ENCODE data around the gene RNF157. TPM values are rescaled to one million over a fixed set of nuclear protein-coding genes. Genes with fewer than 3 reads are reported as not detected.
"Not testable (repeated sequence)": the region's sequence is repeated elsewhere in the genome, so short reads cannot be mapped to it uniquely, and the experiment has no call there.

The RNF157 gene
- total RNA-seq, 2 experiments from 2014 or later: 25.4 to 28.0 TPM

DNA sequence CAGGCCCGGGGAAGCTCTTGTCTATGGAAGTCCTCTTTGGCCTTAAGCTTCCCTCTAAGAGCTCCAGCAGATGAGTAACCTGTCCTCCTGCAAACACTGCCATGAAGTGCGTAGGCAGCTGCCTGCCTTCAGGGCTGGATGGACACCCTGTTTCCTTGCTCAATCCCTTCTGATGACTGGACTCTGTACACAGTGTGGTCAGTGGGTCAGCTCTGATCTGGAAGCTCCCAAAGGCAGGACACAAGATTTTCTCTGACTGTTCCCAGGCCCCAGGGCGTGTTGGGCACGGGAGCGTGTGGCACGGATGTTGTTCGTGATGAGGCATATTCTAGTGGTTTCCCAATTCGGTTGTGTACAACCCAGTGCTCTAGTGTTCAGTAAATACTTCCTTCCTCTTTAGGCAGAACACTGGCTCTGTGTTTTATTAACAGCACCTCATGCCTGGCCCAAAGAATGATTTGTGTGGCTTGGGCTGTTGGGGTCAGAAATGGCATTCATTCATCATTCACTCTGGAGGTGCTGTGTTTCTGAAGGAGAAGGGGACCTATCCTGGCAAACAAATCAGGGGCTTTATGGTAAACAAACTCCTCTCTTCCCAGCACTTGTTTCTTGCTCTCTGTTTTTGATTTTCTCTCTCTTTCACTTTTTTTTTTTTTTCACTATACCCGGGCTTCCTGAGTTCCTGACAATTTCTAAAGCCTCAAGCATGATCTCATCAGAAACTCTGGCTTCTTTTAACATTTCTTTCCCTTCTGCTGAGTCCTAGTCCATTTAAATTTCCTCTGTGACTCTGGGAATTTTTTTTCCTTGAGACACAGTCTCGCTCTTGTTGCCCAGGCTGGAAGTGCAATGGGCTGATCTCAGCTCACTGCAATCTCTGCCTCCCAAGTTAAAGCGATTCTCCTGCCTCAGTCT is 12.0 kb upstream of the RNF157 start:
- intact Hi-C loops (cut with micrococcal nuclease): no loop called here
- H3K36me3 Mint-ChIP-seq: no peaks in the 10 kb centered on the region
- ChIA-PET CTCF (interaction anchor here (0.6 to 4.9 kb wide), 5 partner anchors 27 to 186 kb away, joined by 4 to 20 read pairs (median 4); no protein-coding TSS in a partner anchor), POLR2A (interaction anchor here (0.8 to 4.9 kb wide), 6 partner anchors 9 to 61 kb away, joined by 3 to 24 read pairs (median 4); partner anchors contain the start of gene UBALD2)
- H3K4me1 Mint-ChIP-seq (ENCODE audit: low read depth): peaks cover 53% of the 10 kb centered on the region
- H3K27ac Mint-ChIP-seq: peak overlapping the region; percentile 83
- H3K9me3 Mint-ChIP-seq: peaks cover 3% of the 10 kb centered on the region
- DNase-seq: peak; percentile 61
- H3K27me3 Mint-ChIP-seq: no peaks in the 10 kb centered on the region
- peak overlapping the region; percentile 43 for H3K4me3 Mint-ChIP-seq

DNA sequence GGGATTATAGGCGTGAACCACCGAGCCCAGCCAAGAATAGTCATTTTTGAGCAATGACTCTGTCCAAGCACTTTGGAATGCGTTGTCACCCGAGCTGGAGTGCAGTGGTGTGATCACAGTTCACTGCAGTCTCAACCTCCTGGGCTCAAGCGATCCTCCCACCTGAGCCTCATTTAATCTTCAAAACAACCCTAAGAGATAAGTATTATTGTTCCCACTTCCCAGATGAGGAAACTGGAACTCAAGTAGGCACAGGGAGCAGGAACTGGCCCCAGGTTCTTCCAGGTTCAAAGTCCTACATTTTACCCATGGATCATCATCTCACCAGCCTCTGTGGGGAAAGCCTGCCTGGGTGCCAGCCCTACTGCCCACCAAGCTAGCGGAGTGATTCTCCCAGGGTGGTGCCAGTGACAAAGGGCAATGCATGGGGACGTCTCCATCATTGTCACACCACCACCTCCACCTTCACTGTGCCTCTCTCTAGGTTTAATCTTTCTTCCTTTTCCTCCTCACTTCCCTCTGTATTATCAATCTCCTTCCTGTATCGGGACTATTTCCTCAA is 11.3 kb upstream of the RNF157 start:
- H3K4me3 Mint-ChIP-seq: peak overlapping the region; percentile 43
- intact Hi-C loops (cut with micrococcal nuclease): no loop called here
- H3K27ac Mint-ChIP-seq: peak overlapping the region; percentile 83
- no peaks in the 10 kb centered on the region for H3K9me3 Mint-ChIP-seq
- peak; percentile 10 for DNase-seq
- ChIA-PET POLR2A (interaction anchor here (1.0 to 4.9 kb wide), 3 partner anchors 13 to 60 kb away, joined by 5 to 24 read pairs (median 7); partner anchors contain the start of gene UBALD2), CTCF (interaction anchor here (0.6 to 1.4 kb wide), 4 partner anchors 28 to 186 kb away, joined by 4 to 5 read pairs (median 4); no protein-coding TSS in a partner anchor)
- no peaks in the 10 kb centered on the region for H3K27me3 Mint-ChIP-seq
- no peaks in the 10 kb centered on the region for H3K36me3 Mint-ChIP-seq
- H3K4me1 Mint-ChIP-seq (ENCODE audit: low read depth): peaks cover 55% of the 10 kb centered on the region

GRCh38 chr17:76250141-76250540 is 9.8 kb upstream of the RNF157 start:
- ChIA-PET POLR2A (no interaction called here), CTCF (no interaction called here)
- no peaks in the 10 kb centered on the region for H3K27me3 Mint-ChIP-seq
- peak; percentile 5 for DNase-seq
- intact Hi-C loops (cut with micrococcal nuclease): no loop called here
- H3K36me3 Mint-ChIP-seq: no peaks in the 10 kb centered on the region
- no peaks in the 10 kb centered on the region for H3K9me3 Mint-ChIP-seq
- peaks cover 54% of the 10 kb centered on the region for H3K4me1 Mint-ChIP-seq (ENCODE audit: low read depth)
- H3K27ac Mint-ChIP-seq: no peak overlapping the region
- no peak overlapping the region for H3K4me3 Mint-ChIP-seq

GRCh38 chr17:76248013-76248782 is 7.9 kb upstream of the RNF157 start:
- peak; percentile 9 for DNase-seq
- Mint-ChIP-seq H3K36me3 (no peaks in the 10 kb centered on the region), H3K9me3 (no peaks in the 10 kb centered on the region), H3K4me1 (ENCODE audit: low read depth) (peaks cover 60% of the 10 kb centered on the region), H3K27me3 (no peaks in the 10 kb centered on the region), H3K27ac (peak overlapping the region; percentile 21), H3K4me3 (no peak overlapping the region)
- POLR2A ChIA-PET: interaction anchor here (3.1 to 3.5 kb wide), 2 partner anchors 16 to 24 kb away, joined by 28 to 51 read pairs; partner anchors contain the start of gene UBALD2
- intact Hi-C loops (cut with micrococcal nuclease): no loop called here
- CTCF ChIA-PET: interaction anchor here (2.1 to 3.0 kb wide), 3 partner anchors 31 to 66 kb away, joined by 11 to 22 read pairs (median 13); no protein-coding TSS in a partner anchor

- Mint-ChIP-seq H3K4me3 (no peak overlapping the region), H3K4me1 (ENCODE audit: low read depth) (peaks cover 54% of the 10 kb centered on the region), H3K27me3 (no peaks in the 10 kb centered on the region), H3K9me3 (no peaks in the 10 kb centered on the region), H3K36me3 (no peaks in the 10 kb centered on the region), H3K27ac (peak overlapping the region; percentile 90)
- ChIA-PET POLR2A (interaction anchor here (1.9 to 3.5 kb wide), 4 partner anchors 17 to 67 kb away, joined by 13 to 51 read pairs (median 38); partner anchors contain the start of gene UBALD2), CTCF (interaction anchor here (1.6 to 3.0 kb wide), 5 partner anchors 17 to 66 kb away, joined by 7 to 22 read pairs (median 13); partner anchors contain the start of gene UBALD2)
- intact Hi-C loops (cut with micrococcal nuclease): no loop called here
- DNase-seq: no peak
Measured at GRCh38 chr17:76247304-76247703, 7.0 kb upstream of the RNF157 start.

GRCh38 chr17:76246080-76247066 is 6.1 kb upstream of the RNF157 start:
- H3K9me3 Mint-ChIP-seq: no peaks in the 10 kb centered on the region
- intact Hi-C loops (cut with micrococcal nuclease): loop anchor here (1.0 kb wide), 5 partner anchors 18 to 67 kb away; no protein-coding TSS in a partner anchor
- DNase-seq: peak; percentile 88
- H3K4me3 Mint-ChIP-seq: peak overlapping the region; percentile 52
- POLR2A ChIA-PET: interaction anchor here (0.6 to 3.5 kb wide), 13 partner anchors 8 to 66 kb away, joined by 3 to 51 read pairs (median 6); partner anchors contain the start of gene UBALD2
- H3K4me1 Mint-ChIP-seq (ENCODE audit: low read depth): peaks cover 49% of the 10 kb centered on the region
- H3K36me3 Mint-ChIP-seq: no peaks in the 10 kb centered on the region
- H3K27ac Mint-ChIP-seq: peak overlapping the region; percentile 90
- CTCF ChIA-PET: interaction anchor here (0.6 to 3.0 kb wide), 16 partner anchors 8 to 386 kb away, joined by 3 to 22 read pairs (median 5); partner anchors contain the start of gene UBALD2
- H3K27me3 Mint-ChIP-seq: no peaks in the 10 kb centered on the region

- H3K4me1 Mint-ChIP-seq (ENCODE audit: low read depth): peaks cover 54% of the 10 kb centered on the region
- H3K36me3 Mint-ChIP-seq: not testable (repeated sequence)
Measured at GRCh38 chr17:76244721-76245120, 4.4 kb upstream of the RNF157 start.

GRCh38 chr17:76243826-76244679 is 3.8 kb upstream of the RNF157 start:
- POLR2A ChIA-PET: interaction anchor here (0.9 to 1.6 kb wide), 4 partner anchors 20 to 30 kb away, joined by 3 to 6 read pairs (median 4); partner anchors contain the start of gene UBALD2
- intact Hi-C loops (cut with micrococcal nuclease): no loop called here
- Mint-ChIP-seq H3K4me3 (no peak overlapping the region), H3K36me3 (no peaks in the 10 kb centered on the region), H3K27ac (no peak overlapping the region), H3K9me3 (no peaks in the 10 kb centered on the region), H3K27me3 (no peaks in the 10 kb centered on the region), H3K4me1 (ENCODE audit: low read depth) (peaks cover 57% of the 10 kb centered on the region)
- DNase-seq: no peak
- CTCF ChIA-PET: interaction anchor here (1.4 kb wide), 1 partner anchor 35 kb away, joined by 4 read pairs; no protein-coding TSS in a partner anchor

More at GRCh38 chr17:76244721-76245120, 4.4 kb upstream of the RNF157 start:
- H3K27me3 Mint-ChIP-seq; DNase-seq; H3K9me3 Mint-ChIP-seq; H3K4me3 Mint-ChIP-seq; H3K27ac Mint-ChIP-seq; intact Hi-C loops (cut with micrococcal nuclease): not testable (repeated sequence)
- ChIA-PET CTCF (interaction anchor here (0.7 kb wide), 1 partner anchor 63 kb away, joined by 3 read pairs; no protein-coding TSS in a partner anchor), POLR2A (interaction anchor here (2.1 to 3.5 kb wide), 4 partner anchors 14 to 27 kb away, joined by 9 to 51 read pairs (median 38); partner anchors contain the start of gene UBALD2)

DNA sequence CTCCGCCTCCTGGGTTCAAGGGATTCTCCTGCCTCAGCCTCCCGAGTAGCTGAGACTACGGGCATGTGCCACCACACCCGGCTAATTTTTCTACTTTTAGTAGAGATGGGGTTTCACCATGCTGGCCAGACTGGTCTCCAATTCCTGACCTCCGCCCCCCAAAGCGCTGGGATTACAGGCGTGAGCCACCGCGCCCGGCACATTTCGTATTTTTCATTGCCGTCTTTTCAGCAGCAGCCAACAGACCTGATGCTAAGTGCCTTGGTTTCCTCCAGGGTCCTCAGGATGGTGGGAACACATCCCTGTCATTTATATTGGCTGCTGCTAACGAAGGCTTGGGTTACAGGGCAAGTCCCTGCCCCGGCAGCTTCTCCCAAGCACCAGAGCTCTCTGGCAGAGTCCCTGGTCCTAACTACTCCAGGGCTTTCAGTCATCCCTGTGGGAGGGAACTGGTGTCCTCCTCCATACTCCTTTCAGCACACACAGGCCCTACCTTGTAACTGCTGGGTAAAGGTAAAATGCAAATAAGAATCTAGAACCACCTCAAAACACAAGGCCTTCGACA is 1.5 kb upstream of the RNF157 start:
- CTCF ChIA-PET: interaction anchor here (1.1 to 1.3 kb wide), 3 partner anchors 15 to 50 kb away, joined by 3 to 4 read pairs (median 4); no protein-coding TSS in a partner anchor
- peaks cover under 1% of the 10 kb centered on the region for H3K36me3 Mint-ChIP-seq
- no peak overlapping the region for H3K27ac Mint-ChIP-seq
- peaks cover 53% of the 10 kb centered on the region for H3K4me1 Mint-ChIP-seq (ENCODE audit: low read depth)
- intact Hi-C loops (cut with micrococcal nuclease): no loop called here
- POLR2A ChIA-PET: interaction anchor here (1.7 kb wide), 1 partner anchor 23 kb away, joined by 10 read pairs; the partner anchor contains the start of gene UBALD2
- H3K4me3 Mint-ChIP-seq: peak overlapping the region; percentile 77
- no peak for DNase-seq
- no peaks in the 10 kb centered on the region for H3K9me3 Mint-ChIP-seq
- H3K27me3 Mint-ChIP-seq: no peaks in the 10 kb centered on the region

Data from activated CD4-positive, alpha-beta memory T cell treated with anti-CD3 and anti-CD28 coated beads for 36 hours (primary cell).